ENCODE data around the gene EIF3F. TPM values are rescaled to one million over a fixed set of nuclear protein-coding genes. Genes with fewer than 3 reads are reported as not detected.

Gene EIF3F
- total and polyA plus RNA-seq, 2 of the 13 experiments (the other 11 are each of a cell fraction or from before 2014, with no cell fraction given), result 109 to 191 TPM

DNA sequence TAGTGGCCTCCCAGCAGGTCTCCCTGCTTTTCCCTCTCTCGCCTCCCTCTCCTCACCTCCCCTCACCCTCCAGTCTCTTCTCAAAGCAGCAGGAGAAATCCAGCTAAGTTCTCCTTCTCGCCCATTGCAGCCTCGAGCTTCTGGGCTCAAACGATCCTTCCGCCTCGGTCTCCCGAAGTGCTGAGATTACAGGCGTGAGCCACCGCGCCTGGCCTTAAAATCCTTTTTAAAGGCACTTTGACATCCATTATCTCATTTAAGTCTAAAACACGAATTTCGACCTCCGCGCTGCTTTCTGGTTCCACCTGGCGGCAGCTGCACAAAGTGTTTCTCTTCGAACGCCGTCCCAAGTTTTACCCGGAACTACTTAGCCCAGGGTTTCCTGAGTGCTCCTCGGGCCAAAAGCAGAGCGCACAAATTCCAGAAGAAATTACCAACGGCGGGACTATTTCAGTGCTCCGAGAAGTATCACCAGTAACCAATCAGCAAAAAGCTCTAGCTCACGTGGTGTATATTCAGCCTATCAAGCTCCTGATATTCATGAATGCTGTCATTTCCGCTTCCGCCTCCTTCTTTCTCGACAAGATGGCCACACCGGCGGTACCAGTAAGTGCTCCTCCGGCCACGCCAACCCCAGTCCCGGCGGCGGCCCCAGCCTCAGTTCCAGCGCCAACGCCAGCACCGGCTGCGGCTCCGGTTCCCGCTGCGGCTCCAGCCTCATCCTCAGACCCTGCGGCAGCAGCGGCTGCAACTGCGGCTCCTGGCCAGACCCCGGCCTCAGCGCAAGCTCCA lies at the start of gene EIF3F (continued):
- no peak for TF ChIP-seq SP140L (CRISPR knock-in tag; IDR thresholded peaks at IDR 0.05; ENCODE audit: borderline replicate concordance)
- TF ChIP-seq, protein P1, sequence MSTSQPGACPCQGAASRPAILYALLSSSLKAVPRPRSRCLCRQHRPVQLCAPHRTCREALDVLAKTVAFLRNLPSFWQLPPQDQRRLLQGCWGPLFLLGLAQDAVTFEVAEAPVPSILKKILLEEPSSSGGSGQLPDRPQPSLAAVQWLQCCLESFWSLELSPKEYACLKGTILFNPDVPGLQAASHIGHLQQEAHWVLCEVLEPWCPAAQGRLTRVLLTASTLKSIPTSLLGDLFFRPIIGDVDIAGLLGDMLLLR (CRISPR knock-in tag; IDR thresholded peaks at IDR 0.05), result no peak
- TF ChIP-seq KMT2A (CRISPR knock-in tag; IDR thresholded peaks at IDR 0.05), result peak; percentile 81; the same call in 1 of the 2 replicates
- TF ChIP-seq SMYD3 (CRISPR knock-in tag; IDR thresholded peaks at IDR 0.05), result no peak
- TF ChIP-seq, protein P2, sequence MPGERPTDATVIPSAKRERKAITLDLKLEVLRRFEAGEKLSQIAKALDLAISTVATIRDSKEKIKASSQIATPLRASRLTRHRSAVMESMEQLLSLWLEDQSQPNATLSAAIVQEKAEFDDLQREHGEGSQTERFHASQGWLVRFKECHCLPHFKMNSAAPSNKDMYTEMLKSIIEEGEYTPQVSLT (CRISPR knock-in tag; IDR thresholded peaks at IDR 0.05; ENCODE audit: borderline replicate concordance, low read depth), result no peak
- peak; percentile 78; the same call in 1 of the 2 replicates for TF ChIP-seq TP53 (CRISPR knock-in tag; conservative IDR thresholded peaks at IDR 0.05)
- TF ChIP-seq, protein P3, sequence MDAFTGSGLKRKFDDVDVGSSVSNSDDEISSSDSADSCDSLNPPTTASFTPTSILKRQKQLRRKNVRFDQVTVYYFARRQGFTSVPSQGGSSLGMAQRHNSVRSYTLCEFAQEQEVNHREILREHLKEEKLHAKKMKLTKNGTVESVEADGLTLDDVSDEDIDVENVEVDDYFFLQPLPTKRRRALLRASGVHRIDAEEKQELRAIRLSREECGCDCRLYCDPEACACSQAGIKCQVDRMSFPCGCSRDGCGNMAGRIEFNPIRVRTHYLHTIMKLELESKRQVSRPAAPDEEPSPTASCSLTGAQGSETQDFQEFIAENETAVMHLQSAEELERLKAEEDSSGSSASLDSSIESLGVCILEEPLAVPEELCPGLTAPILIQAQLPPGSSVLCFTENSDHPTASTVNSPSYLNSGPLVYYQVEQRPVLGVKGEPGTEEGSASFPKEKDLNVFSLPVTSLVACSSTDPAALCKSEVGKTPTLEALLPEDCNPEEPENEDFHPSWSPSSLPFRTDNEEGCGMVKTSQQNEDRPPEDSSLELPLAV (CRISPR knock-in tag; conservative IDR thresholded peaks at IDR 0.05; ENCODE audit: low read depth), result no peak
- peak; percentile 93 for TF ChIP-seq TGIF2 (CRISPR knock-in tag; IDR thresholded peaks at IDR 0.05)
- 0 out of 2 replicates have a peak, but pooled peaks have one; percentile 38 for TF ChIP-seq ZNF678 (CRISPR knock-in tag; IDR thresholded peaks at IDR 0.05)
- TF ChIP-seq, protein P4, sequence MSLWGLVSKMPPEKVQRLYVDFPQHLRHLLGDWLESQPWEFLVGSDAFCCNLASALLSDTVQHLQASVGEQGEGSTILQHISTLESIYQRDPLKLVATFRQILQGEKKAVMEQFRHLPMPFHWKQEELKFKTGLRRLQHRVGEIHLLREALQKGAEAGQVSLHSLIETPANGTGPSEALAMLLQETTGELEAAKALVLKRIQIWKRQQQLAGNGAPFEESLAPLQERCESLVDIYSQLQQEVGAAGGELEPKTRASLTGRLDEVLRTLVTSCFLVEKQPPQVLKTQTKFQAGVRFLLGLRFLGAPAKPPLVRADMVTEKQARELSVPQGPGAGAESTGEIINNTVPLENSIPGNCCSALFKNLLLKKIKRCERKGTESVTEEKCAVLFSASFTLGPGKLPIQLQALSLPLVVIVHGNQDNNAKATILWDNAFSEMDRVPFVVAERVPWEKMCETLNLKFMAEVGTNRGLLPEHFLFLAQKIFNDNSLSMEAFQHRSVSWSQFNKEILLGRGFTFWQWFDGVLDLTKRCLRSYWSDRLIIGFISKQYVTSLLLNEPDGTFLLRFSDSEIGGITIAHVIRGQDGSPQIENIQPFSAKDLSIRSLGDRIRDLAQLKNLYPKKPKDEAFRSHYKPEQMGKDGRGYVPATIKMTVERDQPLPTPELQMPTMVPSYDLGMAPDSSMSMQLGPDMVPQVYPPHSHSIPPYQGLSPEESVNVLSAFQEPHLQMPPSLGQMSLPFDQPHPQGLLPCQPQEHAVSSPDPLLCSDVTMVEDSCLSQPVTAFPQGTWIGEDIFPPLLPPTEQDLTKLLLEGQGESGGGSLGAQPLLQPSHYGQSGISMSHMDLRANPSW (CRISPR knock-in tag; IDR thresholded peaks at IDR 0.05; ENCODE audit: borderline replicate concordance), result 0 out of 2 replicates have a peak, but pooled peaks have one; percentile 59
- TF ChIP-seq, protein P5, sequence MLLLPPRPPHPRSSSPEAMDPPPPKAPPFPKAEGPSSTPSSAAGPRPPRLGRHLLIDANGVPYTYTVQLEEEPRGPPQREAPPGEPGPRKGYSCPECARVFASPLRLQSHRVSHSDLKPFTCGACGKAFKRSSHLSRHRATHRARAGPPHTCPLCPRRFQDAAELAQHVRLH (CRISPR knock-in tag; IDR thresholded peaks at IDR 0.05; ENCODE audit: borderline replicate concordance, low read depth), result 0 out of 2 replicates have a peak, but pooled peaks have one; percentile 63
- 0 out of 2 replicates have a peak, but pooled peaks have one; percentile 59 for TF ChIP-seq ZKSCAN8 (CRISPR knock-in tag; IDR thresholded peaks at IDR 0.05; ENCODE audit: borderline replicate concordance)
- TF ChIP-seq ZNF205 (CRISPR knock-in tag; IDR thresholded peaks at IDR 0.05), result peak; percentile 91
- TF ChIP-seq, protein P6, sequence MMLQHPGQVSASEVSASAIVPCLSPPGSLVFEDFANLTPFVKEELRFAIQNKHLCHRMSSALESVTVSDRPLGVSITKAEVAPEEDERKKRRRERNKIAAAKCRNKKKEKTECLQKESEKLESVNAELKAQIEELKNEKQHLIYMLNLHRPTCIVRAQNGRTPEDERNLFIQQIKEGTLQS (CRISPR knock-in tag; IDR thresholded peaks at IDR 0.05), result 0 out of 2 replicates have a peak, but pooled peaks have one; percentile 48
- TF ChIP-seq SOX6 (IDR thresholded peaks at IDR 0.05), result no peak
- TF ChIP-seq SOX6 (CRISPR knock-in tag; IDR thresholded peaks at IDR 0.05), result peak; percentile 42
- TF ChIP-seq ZNF24 (IDR thresholded peaks at IDR 0.05), result 0 out of 2 replicates have a peak, but pooled peaks have one; percentile 66
- TF ChIP-seq, protein P7, sequence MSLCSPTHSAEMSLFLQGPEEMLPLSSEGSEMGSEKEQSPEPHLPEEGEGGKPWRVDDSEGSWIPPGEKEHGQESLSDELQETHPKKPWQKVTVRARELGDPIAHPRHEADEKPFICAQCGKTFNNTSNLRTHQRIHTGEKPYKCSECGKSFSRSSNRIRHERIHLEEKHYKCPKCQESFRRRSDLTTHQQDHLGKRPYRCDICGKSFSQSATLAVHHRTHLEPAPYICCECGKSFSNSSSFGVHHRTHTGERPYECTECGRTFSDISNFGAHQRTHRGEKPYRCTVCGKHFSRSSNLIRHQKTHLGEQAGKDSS (CRISPR knock-in tag; IDR thresholded peaks at IDR 0.05; ENCODE audit: borderline replicate concordance, low read depth), result peak; percentile 60; the same call in 1 of the 2 replicates
- TF ChIP-seq ZNF224 (CRISPR knock-in tag; IDR thresholded peaks at IDR 0.05), result no peak
- peak; percentile 57 for TF ChIP-seq ZNF781 (CRISPR knock-in tag; IDR thresholded peaks at IDR 0.05; ENCODE audit: borderline replicate concordance, not compliant biosample characterization)
- TF ChIP-seq JARID2 (CRISPR knock-in tag; IDR thresholded peaks at IDR 0.05; ENCODE audit: insufficient replicate concordance), result peak; percentile 61
- TF ChIP-seq ZNF773 (CRISPR knock-in tag; IDR thresholded peaks at IDR 0.05; ENCODE audit: borderline replicate concordance), result peak; percentile 76; the same call in 1 of the 2 replicates

All from HepG2 (cell line).